ENCODE measurements around the gene NOL4L.

NOL4L gene

DNA sequence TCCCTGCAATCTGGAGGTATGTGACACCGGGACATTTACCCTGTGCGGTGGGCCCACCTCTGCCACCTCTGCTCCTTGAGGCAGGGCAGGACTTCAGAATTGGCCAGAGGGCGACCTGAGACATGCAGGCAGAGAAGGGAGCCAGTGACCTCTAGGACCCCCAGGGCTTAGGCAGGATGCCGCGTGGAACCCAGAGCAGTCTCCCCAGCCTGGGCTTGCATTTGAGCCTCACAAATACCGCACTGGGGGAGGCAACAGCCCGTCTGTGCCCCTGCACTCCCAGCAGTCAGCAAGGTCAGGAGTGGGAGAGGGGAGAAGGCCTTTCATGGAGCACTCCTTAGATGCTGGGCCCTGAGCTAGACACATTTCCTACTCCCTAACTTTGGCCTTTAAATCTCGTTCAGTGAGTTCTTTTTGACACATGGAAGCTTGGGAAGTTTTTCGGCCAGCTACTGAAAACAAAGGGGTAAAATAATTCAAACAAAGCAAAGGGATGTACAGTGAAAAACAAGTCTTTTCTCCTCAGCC, 46.9 kb upstream of the NOL4L start:
- no peak for TF ChIP-seq POU6F1 (CRISPR knock-in tag; IDR thresholded peaks at IDR 0.05; ENCODE audit: borderline replicate concordance, low read depth)
- no peak for TF ChIP-seq TOX (CRISPR knock-in tag; IDR thresholded peaks at IDR 0.05; ENCODE audit: borderline replicate concordance)
- TF ChIP-seq BACH2 (CRISPR knock-in tag; IDR thresholded peaks at IDR 0.05; ENCODE audit: borderline replicate concordance) = no peak
- TF ChIP-seq, protein P1, sequence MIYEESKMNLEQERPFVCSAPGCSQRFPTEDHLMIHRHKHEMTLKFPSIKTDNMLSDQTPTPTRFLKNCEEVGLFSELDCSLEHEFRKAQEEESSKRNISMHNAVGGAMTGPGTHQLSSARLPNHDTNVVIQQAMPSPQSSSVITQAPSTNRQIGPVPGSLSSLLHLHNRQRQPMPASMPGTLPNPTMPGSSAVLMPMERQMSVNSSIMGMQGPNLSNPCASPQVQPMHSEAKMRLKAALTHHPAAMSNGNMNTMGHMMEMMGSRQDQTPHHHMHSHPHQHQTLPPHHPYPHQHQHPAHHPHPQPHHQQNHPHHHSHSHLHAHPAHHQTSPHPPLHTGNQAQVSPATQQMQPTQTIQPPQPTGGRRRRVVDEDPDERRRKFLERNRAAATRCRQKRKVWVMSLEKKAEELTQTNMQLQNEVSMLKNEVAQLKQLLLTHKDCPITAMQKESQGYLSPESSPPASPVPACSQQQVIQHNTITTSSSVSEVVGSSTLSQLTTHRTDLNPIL (CRISPR knock-in tag; IDR thresholded peaks at IDR 0.05; ENCODE audit: low read depth) = no peak
- TF ChIP-seq ZNF565 (CRISPR knock-in tag; conservative IDR thresholded peaks at IDR 0.05; ENCODE audit: low read depth) = no peak
- no peak for TF ChIP-seq GLIS3 (CRISPR knock-in tag; IDR thresholded peaks at IDR 0.05)
- no peak for TF ChIP-seq CSRNP3 (CRISPR knock-in tag; IDR thresholded peaks at IDR 0.05)
- no peak for TF ChIP-seq RARB (CRISPR knock-in tag; IDR thresholded peaks at IDR 0.05)
- TF ChIP-seq TSHZ2 (CRISPR knock-in tag; IDR thresholded peaks at IDR 0.05) = no peak
- no peak for TF ChIP-seq PPARA (CRISPR knock-in tag; IDR thresholded peaks at IDR 0.05; ENCODE audit: borderline replicate concordance)
- no peak for TF ChIP-seq OSR1 (CRISPR knock-in tag; IDR thresholded peaks at IDR 0.05)
- no peak for TF ChIP-seq ZFP3 (CRISPR knock-in tag; IDR thresholded peaks at IDR 0.05)
- no peak for TF ChIP-seq ZNF8 (CRISPR knock-in tag; IDR thresholded peaks at IDR 0.05)
- TF ChIP-seq CSDC2 (CRISPR knock-in tag; IDR thresholded peaks at IDR 0.05) = no peak
- no peak for ATAC-seq

- no peak for ATAC-seq
- TF ChIP-seq TOX (CRISPR knock-in tag; IDR thresholded peaks at IDR 0.05; ENCODE audit: borderline replicate concordance) = no peak
- TF ChIP-seq GLIS3 (CRISPR knock-in tag; IDR thresholded peaks at IDR 0.05) = no peak
- TF ChIP-seq TSHZ2 (CRISPR knock-in tag; IDR thresholded peaks at IDR 0.05) = no peak
- TF ChIP-seq POU6F1 (CRISPR knock-in tag; IDR thresholded peaks at IDR 0.05; ENCODE audit: borderline replicate concordance, low read depth) = no peak
- TF ChIP-seq ARNTL (CRISPR knock-in tag; IDR thresholded peaks at IDR 0.05; ENCODE audit: borderline replicate concordance, low read depth) = no peak
- TF ChIP-seq, protein P2, sequence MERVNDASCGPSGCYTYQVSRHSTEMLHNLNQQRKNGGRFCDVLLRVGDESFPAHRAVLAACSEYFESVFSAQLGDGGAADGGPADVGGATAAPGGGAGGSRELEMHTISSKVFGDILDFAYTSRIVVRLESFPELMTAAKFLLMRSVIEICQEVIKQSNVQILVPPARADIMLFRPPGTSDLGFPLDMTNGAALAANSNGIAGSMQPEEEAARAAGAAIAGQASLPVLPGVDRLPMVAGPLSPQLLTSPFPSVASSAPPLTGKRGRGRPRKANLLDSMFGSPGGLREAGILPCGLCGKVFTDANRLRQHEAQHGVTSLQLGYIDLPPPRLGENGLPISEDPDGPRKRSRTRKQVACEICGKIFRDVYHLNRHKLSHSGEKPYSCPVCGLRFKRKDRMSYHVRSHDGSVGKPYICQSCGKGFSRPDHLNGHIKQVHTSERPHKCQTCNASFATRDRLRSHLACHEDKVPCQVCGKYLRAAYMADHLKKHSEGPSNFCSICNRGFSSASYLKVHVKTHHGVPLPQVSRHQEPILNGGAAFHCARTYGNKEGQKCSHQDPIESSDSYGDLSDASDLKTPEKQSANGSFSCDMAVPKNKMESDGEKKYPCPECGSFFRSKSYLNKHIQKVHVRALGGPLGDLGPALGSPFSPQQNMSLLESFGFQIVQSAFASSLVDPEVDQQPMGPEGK (CRISPR knock-in tag; IDR thresholded peaks at IDR 0.05; ENCODE audit: borderline replicate concordance) = no peak
- TF ChIP-seq ZNF8 (CRISPR knock-in tag; IDR thresholded peaks at IDR 0.05) = no peak
Observed at GRCh38 chr20:32629813-32630212, 44.7 kb upstream of the NOL4L start.

All from SK-N-SH treated with all-trans-retinoic acid at 6 μM for 48 hours (cell line).